Upper lobe of left lung (tissue), 6 donors: ENCODE data around the gene ERFE. TPM values are rescaled to one million over a fixed set of nuclear protein-coding genes. Genes with fewer than 3 reads are reported as not detected.
A peak's percentile ranks its signal among the peaks of the same experiment; 100 is the strongest.

Experiments
- ATAC-seq, 2 donors: fragments of 200-7000 bp; cut with Tn5 transposase; one replicate each; pipeline ENCODE4 v1.9.1; 2022; ENCODE audit warnings: mild to moderate bottlenecking in 2 of 2, moderate library complexity in 2 of 2; ENCODE audit not compliant: low FRiP score in 2 of 2
- DNase-seq, 2 donors: peaks; one replicate each; pipeline ENCODE4 v3.0.0-alpha.2; 2019 to 2020
- H3K27ac ChIP-seq, 4 donors: fragments of 200-600 bp; sonication (generic); one replicate each; pipeline ENCODE4 v1.5.1; 2016 to 2019
- H3K27me3 ChIP-seq, 4 donors: fragments of 200-600 bp; sonication (generic); one replicate each; pipeline ENCODE4 v1.5.1; 2017 to 2019
- H3K36me3 ChIP-seq, 4 donors: fragments of 200-600 bp; sonication (generic); one replicate each; pipeline ENCODE4 v1.5.1; 2016 to 2019
- H3K4me1 ChIP-seq, 4 donors: fragments of 200-600 bp; sonication (generic); one replicate each; pipeline ENCODE4 v1.5.1; 2018 to 2019
- H3K4me3 ChIP-seq, 4 donors: fragments of 200-600 bp; sonication (generic); one replicate each; pipeline ENCODE4 v1.5.1; 2017 to 2019; ENCODE audit warnings: mild to moderate bottlenecking in 2 of 4, moderate library complexity in 1 of 4
- H3K9me3 ChIP-seq, 4 donors: fragments of 200-600 bp; sonication (generic); one replicate each; pipeline ENCODE4 v1.5.1; 2018 to 2019
- CTCF ChIP-seq, 6 experiments: fragments of 450-650 bp in 4 of 6; fragments of 200-600 bp in 2 of 6; sonication (generic) in 2 of 6; IDR thresholded peaks; one replicate each; pipeline ENCODE4 v1.5.1; 2016 to 2019; ENCODE audit warnings: antibody characterized with exemption in 6 of 6
- EP300 ChIP-seq, 4 donors: sonication (generic); formaldehyde crosslinking; IDR thresholded peaks; one replicate each; pipeline ENCODE4 v1.5.1; 2017; ENCODE audit warnings: antibody characterized with exemption in 4 of 4, control low read depth in 2 of 4
- POLR2A ChIP-seq, 4 donors: fragments of 450-650 bp; IDR thresholded peaks; one replicate each; pipeline ENCODE4 v1.5.1; 2016 to 2017; ENCODE audit warnings: antibody characterized with exemption in 4 of 4, mild to moderate bottlenecking in 2 of 4
- POLR2AphosphoS5 ChIP-seq, 2 donors: sonication (generic); formaldehyde crosslinking; IDR thresholded peaks; one replicate each; pipeline ENCODE4 v1.5.1; 2017; ENCODE audit warnings: antibody characterized with exemption in 2 of 2
- WGBS, 2 donors: methylation state at CpG; one replicate each; pipeline ENCODE4 v1.1.5; 2017 to 2018; 5-methylcytosine and 5-hydroxymethylcytosine counted together
- total RNA-seq, 6 donors: library from RNA; depleted of rRNA in 4 of 6; stranded (reverse); fragments of >200 nt in 4 of 6; gene quantifications; one replicate each; pipeline versions ENCODE4 v1.1.0 to v1.2.1, GENCODE V29; 2016 to 2021
- donor health status: DM: no; HTN: no; CAD: no; lungs with moderate emphysema.
- donor health status: DM: no; HTN: yes; CAD: no; lungs with severe emphysema.

The ERFE gene
- total RNA-seq, 6 donors from 2014 or later = 0.30 to 1.1 (median 0.43) TPM; not detected in 3

- H3K27ac ChIP-seq = no peak overlapping the region
- DNase-seq = peak in 1 of 2 donors; percentile 87
- ATAC-seq = no peak
These were observed 4.9 kb downstream of the ERFE start for GRCh38 chr2:238163481-238164198.

GRCh38 chr2:238164906-238165287 is 6.1 kb downstream of the ERFE start:
- H3K4me1 ChIP-seq = peaks cover 12 to 36% (median 17%) of the 10 kb centered on the region in 4 donors
- peaks cover 0 to 21% (median 17%) of the 10 kb centered on the region in 4 donors for H3K36me3 ChIP-seq
- H3K4me3 ChIP-seq = no peak overlapping the region
- H3K27me3 ChIP-seq = peaks cover 0 to 22% (median 8%) of the 10 kb centered on the region in 4 donors
- ATAC-seq (no peak), DNase-seq (peak in 1 of 2 donors; percentile 15)
- H3K27ac ChIP-seq = no peak overlapping the region
- 89 to 91% methylated on average over 8 of the region's 8 CpGs for WGBS, 2 donors
- no peaks in the 10 kb centered on the region for H3K9me3 ChIP-seq
- TF ChIP-seq EP300 (IDR thresholded peaks at IDR 0.05) = no peak
- TF ChIP-seq CTCF (IDR thresholded peaks at IDR 0.05) = no peak
- TF ChIP-seq POLR2A (IDR thresholded peaks at IDR 0.05) = no peak
- TF ChIP-seq POLR2AphosphoS5 (IDR thresholded peaks at IDR 0.05) = no peak

More at GRCh38 chr2:238163481-238164198, 4.9 kb downstream of the ERFE start:
- peaks cover 13 to 39% (median 18%) of the 10 kb centered on the region in 4 donors for H3K4me1 ChIP-seq
- H3K4me3 ChIP-seq = peak overlapping the region in 3 of 4 donors; percentile 8 to 23 (median 16)
- H3K9me3 ChIP-seq = no peaks in the 10 kb centered on the region
- TF ChIP-seq EP300 (IDR thresholded peaks at IDR 0.05) (no peak), POLR2AphosphoS5 (IDR thresholded peaks at IDR 0.05) (no peak), CTCF (IDR thresholded peaks at IDR 0.05) (no peak), POLR2A (IDR thresholded peaks at IDR 0.05) (no peak)
- 7 to 14% methylated on average over 16 to 17 of the region's 95 CpGs for WGBS, 2 donors
- peaks cover 0 to 16% (median 10%) of the 10 kb centered on the region in 4 donors for H3K36me3 ChIP-seq
- H3K27me3 ChIP-seq = peaks cover 0 to 34% (median 13%) of the 10 kb centered on the region in 4 donors

GRCh38 chr2:238165288-238165921 is 6.6 kb downstream of the ERFE start:
- ATAC-seq = no peak
- WGBS, 2 donors = 91 to 93% methylated on average over 8 to 12 of the region's 12 CpGs
- H3K4me3 ChIP-seq = no peak overlapping the region
- DNase-seq = peak; percentile 15 to 54
- peaks cover 17 to 38% (median 21%) of the 10 kb centered on the region in 4 donors for H3K4me1 ChIP-seq
- H3K27me3 ChIP-seq = peaks cover 0 to 17% (median 6%) of the 10 kb centered on the region in 4 donors
- no peak for TF ChIP-seq EP300 (IDR thresholded peaks at IDR 0.05)
- TF ChIP-seq POLR2AphosphoS5 (IDR thresholded peaks at IDR 0.05) = no peak
- TF ChIP-seq POLR2A (IDR thresholded peaks at IDR 0.05) = no peak
- no peak for TF ChIP-seq CTCF (IDR thresholded peaks at IDR 0.05)
- H3K27ac ChIP-seq = no peak overlapping the region
- H3K36me3 ChIP-seq = peaks cover 0 to 26% (median 20%) of the 10 kb centered on the region in 4 donors
- no peaks in the 10 kb centered on the region for H3K9me3 ChIP-seq

- DNase-seq = peak in 1 of 2 donors; percentile 63
- H3K4me3 ChIP-seq = no peak overlapping the region
- peaks cover 6 to 39% (median 26%) of the 10 kb centered on the region in 4 donors for H3K36me3 ChIP-seq
- H3K27ac ChIP-seq = no peak overlapping the region
- H3K4me1 ChIP-seq = peaks cover 18 to 32% (median 22%) of the 10 kb centered on the region in 4 donors
- H3K27me3 ChIP-seq = peaks cover 0 to 14% (median 6%) of the 10 kb centered on the region in 4 donors
- 86 to 100% methylated on average over 4 to 23 of the region's 24 CpGs for WGBS, 2 donors
- TF ChIP-seq CTCF (IDR thresholded peaks at IDR 0.05) (no peak), POLR2A (IDR thresholded peaks at IDR 0.05) (no peak), EP300 (IDR thresholded peaks at IDR 0.05) (no peak), POLR2AphosphoS5 (IDR thresholded peaks at IDR 0.05) (no peak)
- ATAC-seq = no peak
- H3K9me3 ChIP-seq = no peaks in the 10 kb centered on the region
These were observed 7.9 kb downstream of the ERFE start for GRCh38 chr2:238166391-238167343.
